ENCODE measurements around the gene CNNM4.
A peak's percentile ranks its signal among the peaks of the same experiment; 100 is the strongest.

CNNM4 gene

GRCh38 chr2:96759548-96759947 lies 1.2 kb upstream of the CNNM4 start:
- no peak for DNase-seq

GRCh38 chr2:96760986-96761832 lies 507 bp downstream of the CNNM4 start:
- no peak for DNase-seq

- no peak for DNase-seq
These were observed 2.0 kb downstream of the CNNM4 start for GRCh38 chr2:96762529-96763311.

DNA sequence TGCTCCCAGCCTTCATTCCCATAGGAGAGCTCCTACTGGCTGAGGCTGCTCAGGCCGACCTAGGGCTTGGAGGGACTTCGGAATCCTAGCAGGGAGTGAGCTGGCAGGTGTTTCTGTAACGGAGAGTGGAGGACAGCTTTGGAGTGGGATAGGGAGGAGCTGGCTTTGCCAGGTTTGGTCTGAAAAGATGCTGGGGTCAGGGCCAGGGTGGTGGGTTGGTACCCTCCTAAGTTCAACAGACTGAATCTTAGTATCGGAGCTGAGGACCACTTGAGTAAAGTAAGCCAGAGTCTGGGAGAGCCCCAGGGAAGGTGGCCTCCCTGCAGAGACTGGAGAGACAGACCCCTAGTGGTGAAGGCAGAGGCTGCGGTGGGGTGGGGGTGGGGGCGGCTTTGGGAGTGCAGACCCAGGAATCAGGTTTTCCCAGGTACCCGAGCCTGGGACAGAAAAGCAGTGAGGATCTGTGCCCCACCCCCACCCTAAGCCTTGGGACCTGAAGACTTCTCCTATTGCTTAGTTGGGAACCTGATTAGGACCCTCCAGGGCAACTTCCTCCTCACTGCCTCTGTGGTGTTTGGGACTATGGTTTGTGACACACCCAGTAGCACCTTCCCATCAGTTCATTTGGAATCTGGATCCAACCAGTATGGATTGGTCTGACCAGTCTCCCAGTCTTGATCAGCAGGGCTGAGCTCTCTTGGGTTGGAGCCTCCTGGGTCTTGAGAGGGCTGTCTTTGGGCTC lies 3.0 kb downstream of the CNNM4 start:
- no peak for DNase-seq

- no peak for DNase-seq
These were observed 3.5 kb downstream of the CNNM4 start for GRCh38 chr2:96764253-96764637.

DNA sequence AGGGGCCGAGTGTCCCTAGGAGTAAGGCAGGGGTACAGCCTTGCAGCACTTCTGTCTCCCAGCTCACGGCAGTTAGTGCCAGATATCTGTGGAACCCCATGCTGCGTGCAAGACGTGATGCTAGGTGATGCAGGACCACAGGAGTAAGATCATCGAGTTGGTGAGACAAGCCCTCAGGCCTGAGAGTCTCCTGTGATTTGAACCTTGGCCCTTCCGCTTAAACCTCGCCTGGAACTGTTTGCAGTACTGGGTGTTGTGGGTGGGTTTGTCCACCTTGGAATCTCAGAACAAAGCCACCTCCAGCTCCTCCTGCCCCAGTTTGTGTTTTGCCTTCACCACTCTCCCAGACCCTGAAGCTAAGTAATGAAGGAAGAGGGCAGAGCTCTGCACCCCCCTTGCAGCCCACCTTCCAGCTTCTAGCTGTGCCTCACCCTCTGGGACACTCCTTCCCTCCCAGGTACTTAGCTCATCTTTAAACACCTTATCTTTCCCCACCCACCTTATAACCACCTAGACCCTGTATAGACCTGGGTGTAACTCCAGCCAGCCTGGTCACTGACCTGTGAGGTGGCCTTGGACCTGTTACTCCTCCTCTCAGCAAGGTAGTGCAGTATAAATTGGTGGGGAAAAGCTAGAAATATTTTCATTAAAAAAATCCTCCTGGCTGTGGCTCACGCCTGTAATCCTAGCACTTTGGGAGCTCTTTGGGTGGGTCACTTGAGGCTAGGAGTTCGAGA lies 6.6 kb downstream of the CNNM4 start:
- no peak for DNase-seq

- DNase-seq, result no peak
These were observed 7.4 kb downstream of the CNNM4 start for GRCh38 chr2:96768083-96768561.

DNA sequence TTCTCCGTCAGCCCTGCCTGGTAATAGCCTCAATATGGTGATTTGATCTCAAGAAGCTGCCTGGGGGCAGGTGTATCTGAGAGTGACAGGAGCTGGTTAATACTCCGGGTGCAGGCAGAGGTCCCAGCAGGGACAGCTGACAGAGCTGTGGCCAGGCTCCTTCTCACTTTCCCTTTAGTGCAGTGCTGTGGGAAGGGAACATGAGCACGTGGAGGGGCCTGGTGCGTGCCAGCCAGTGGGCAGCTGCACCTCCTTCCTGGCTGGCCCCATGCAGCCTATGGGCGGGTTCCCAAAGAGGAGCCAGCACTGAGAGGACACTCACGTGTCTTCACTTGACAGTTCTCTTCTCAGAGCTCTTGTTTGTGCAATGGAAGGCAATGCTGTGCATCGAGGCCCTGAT lies 9.1 kb downstream of the CNNM4 start:
- DNase-seq, result no peak

- no peak for DNase-seq
These were observed 9.9 kb downstream of the CNNM4 start for GRCh38 chr2:96770442-96771202.

GRCh38 chr2:96771796-96772618 lies 11.3 kb downstream of the CNNM4 start:
- DNase-seq, result no peak

DNA sequence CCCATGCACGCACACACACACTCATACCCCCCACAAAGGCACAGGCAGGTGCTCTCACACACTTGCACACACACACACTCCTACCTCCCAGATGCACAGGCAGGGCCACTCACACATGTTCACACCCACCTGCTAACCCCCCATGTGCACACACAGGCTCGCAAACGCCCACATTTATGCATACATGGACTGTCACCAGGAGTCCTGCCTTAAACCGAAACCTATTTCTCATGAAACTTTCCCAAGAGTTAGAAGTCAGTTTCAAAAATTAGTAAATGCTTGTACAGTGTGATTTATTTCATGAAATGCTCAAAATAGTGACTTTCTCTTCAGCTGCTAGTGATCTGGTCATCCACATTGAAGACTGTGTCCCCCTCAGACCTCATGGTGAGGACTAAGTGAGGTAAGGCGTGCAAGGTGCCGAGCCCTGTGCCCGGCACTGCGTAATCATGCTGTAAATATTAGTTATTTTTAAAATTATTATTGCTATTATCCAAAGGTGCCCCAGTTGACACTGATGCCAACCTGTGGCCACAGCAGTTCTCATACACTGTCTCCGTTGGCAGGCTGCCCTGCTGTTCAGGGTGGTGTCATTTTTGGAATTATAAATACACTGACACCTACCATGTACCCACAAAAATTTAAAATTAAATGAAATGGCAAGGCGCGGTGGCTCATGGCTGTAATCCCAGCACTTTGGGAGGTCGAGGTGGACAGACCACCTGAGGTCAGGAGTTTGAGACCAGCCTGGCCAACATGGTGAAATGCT lies 12.4 kb downstream of the CNNM4 start:
- DNase-seq, result peak; percentile 41

DNA sequence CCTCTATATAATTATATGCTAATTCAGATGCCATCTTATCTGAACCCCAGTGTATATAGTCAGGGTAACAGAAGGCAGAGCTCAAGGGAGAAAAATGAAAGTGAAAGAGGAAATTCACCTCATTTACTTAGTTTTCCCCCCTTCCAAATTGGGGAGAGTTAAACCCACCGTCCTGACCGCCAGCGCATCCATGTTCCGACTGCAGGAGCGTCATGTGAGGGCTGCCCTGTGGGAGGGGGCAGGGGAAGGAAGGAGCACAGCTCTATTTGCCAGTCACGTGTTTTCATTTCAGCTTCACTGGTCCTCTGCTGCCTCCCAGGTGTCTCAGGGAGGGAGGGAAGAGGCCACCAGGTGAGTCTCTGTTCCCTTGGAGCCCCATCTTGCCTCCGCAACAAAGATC lies 13.2 kb downstream of the CNNM4 start:
- DNase-seq, result peak; percentile 49

- DNase-seq, result no peak
These were observed 14.5 kb downstream of the CNNM4 start for GRCh38 chr2:96775160-96775559.

DNA sequence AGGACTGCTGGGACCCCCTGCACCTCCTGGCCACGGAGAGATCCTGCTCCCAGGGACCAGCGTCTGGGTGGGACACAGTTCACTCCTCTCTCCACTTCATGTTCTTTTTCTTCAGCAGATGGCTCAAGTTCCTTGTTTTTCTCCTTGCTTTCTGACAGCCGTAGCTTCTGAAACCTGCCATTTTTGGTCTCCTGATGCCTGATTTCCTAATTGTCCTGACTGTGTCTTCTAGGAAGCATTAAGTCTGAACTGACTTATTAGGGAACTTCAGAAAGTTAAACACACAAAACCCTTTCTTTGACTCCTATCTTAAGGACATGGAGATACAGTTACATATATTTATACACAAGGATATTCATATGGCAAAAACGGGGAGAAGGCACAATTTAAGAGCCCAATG lies 22.7 kb downstream of the CNNM4 start:
- no peak for DNase-seq

DNA sequence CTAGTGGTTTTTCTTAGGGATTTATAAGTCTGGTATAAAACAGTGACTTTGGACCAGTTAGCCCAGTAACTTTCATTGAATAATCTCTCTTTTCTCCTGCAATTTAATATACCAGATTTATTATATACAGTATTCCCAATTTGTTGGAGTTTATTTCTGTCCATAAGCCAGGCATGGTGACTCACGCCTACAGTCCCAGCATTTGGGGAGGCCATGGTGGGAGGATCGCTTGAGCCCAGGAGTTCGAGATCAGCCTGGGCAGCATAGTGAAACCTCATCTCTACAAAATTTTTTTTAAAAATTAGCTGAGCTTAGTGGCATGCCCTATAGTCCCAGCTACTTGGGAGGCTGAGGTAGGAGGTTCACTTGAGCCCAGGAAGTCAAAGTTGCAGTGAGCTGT lies 26.7 kb downstream of the CNNM4 start:
- no peak for DNase-seq

DNA sequence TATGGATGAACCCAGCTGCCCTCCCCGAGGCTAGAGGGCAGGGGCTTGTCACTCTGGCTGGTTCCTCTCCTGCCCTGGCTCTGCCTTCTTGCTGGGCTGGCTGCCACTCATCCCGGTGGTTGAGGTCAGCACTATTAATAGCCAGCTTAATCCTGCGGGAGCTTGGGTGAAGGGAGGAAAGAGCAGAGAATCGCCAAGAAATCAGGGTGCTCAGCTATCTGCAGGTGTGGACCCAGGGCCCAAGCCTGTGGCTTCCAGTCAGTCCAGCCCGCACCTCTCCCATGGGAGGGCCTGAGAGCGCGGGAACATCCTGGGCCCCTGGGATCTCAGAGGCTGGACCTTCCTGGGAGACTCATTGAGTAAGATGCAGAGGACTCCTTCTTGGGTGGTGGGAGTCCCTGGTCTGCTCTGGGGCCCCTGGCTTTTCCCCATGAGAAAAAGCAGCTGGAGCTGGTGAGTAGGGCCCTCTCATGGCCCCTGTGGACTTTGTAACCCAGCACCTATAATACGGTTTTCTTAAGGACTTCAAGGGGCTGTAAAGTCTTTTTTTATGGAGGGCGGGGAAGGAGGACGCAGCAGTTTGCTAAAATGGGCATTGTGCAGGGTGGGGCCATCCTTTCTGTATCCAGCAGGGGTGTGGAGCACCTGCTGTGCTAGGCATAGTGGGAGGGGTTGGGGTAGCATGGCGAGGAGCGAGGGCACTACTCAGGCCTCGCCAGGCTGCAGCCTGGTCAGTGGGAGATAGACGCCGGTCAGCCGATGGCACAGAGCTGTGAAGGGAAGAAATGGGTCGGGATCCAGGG lies 27.9 kb downstream of the CNNM4 start:
- no peak for DNase-seq

DNA sequence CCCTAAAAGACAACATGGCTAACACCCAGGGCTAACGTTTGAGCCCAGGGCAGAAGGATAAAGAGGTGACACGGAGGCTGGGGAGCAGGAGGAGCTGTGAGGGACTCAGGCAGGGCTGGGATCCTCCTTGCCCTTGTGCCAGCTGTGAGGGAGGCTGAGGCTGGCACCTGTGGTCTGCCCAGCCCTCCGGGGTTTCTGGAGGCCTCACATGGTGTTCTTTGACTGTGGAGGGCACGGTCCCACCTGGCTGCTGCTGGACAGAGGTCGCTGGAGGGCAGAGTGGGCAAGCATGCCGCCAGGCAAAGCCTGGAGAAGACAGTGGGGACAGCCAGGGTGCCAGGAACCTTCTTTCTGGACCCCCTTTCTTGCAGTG lies 28.5 kb downstream of the CNNM4 start:
- no peak for DNase-seq

DNA sequence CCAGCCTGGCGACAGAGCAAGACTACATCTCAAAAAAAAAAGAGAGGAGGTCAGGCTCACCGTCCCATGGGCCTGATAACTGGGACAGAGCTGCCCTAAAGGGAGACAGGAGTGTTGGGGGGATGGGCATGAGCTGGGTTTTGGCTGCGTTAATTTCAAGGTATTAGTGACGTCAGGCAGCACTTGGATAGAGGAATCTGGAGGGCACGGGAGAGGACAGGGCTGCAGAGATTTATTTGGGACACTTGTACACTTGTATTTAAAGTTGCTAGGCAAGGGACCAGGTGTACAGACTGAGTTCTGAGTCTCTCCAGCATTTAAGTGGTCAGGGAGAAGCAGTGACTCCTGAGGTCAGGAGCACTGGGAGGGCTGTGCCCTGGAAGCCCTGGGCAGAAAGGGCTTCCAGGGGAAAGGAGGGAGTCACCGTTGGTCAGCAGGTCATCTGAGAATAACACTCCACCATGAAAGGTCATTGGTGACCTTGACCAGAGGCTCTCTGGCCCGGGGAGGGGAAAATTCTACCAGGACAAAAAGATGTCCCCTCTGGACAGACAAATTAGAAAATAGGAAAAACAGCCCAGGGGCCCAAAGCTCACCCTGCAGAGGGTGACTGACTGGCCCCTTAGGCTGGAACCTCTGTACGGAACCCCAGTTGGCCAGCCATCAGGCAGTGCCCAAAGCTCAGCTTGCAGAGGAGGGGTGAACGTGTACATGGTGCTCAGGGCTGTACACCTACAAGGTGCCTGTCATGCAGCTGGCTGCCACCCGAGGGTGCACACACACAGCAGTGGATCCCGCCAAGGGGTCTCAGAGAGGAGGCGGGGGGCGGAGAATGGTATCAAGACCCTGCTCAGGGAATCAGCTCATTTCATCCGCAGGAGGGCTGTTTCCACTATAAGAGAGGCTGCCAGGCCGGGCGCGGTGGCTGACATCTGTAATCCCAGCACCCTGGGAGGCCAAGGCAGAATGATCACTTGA lies 32.4 kb downstream of the CNNM4 start:
- no peak for DNase-seq

Measured in activated CD4-positive, alpha-beta T cell treated with anti-CD3 and anti-CD28 coated beads, Interleukin-10, Interleukin-2, amounts not matched to agents 100 ng/mL and 50 ng/mL, durations not matched to agents 16 hours and 8 hours (primary cell).